GM21825 (cell line): Measurements from ENCODE around the gene PCDHGC3.
A peak's percentile ranks its signal among the peaks of the same experiment; 100 is the strongest.

Experiments used
- ATAC-seq: cut with Tn5 transposase; IDR thresholded peaks from one replicate; pipeline ENCODE4 v1.9.1; 2021; ENCODE audit warnings: mild to moderate bottlenecking, moderate library complexity; ENCODE audit not compliant: unreplicated experiment

PCDHGC3 gene

GRCh38 chr5:141506381-141507155 is 30.8 kb downstream of the PCDHGC3 start:
- ATAC-seq = no peak

GRCh38 chr5:141507387-141508091 is 31.8 kb downstream of the PCDHGC3 start:
- ATAC-seq = peak; percentile 37

GRCh38 chr5:141508440-141508797 is 32.7 kb downstream of the PCDHGC3 start:
- ATAC-seq = no peak

GRCh38 chr5:141508798-141509611 is 33.2 kb downstream of the PCDHGC3 start:
- ATAC-seq = no peak

GRCh38 chr5:141510160-141510559 is 34.4 kb downstream of the PCDHGC3 start:
- no peak for ATAC-seq

- peak; percentile 38 for ATAC-seq
Observed at GRCh38 chr5:141510850-141511601, 35.3 kb downstream of the PCDHGC3 start.

GRCh38 chr5:141511771-141512325 is 36.1 kb downstream of the PCDHGC3 start:
- ATAC-seq = no peak

GRCh38 chr5:141512390-141512910 is 36.7 kb downstream of the PCDHGC3 start:
- ATAC-seq = no peak

GRCh38 chr5:141512911-141513626 is 37.3 kb downstream of the PCDHGC3 start:
- ATAC-seq = no peak

- ATAC-seq = peak; percentile 32
Observed at GRCh38 chr5:141513627-141514329, 38.0 kb downstream of the PCDHGC3 start.

- ATAC-seq = no peak
Observed at GRCh38 chr5:141514330-141515133, 38.8 kb downstream of the PCDHGC3 start.

- ATAC-seq = no peak
Observed at GRCh38 chr5:141515141-141515540, 39.4 kb downstream of the PCDHGC3 start.

GRCh38 chr5:141515946-141516671 is 40.3 kb downstream of the PCDHGC3 start:
- ATAC-seq = no peak

GRCh38 chr5:141516672-141517025 is 40.9 kb downstream of the PCDHGC3 start:
- no peak for ATAC-seq

- no peak for ATAC-seq
Observed at GRCh38 chr5:141517312-141517711, 41.5 kb downstream of the PCDHGC3 start.

GRCh38 chr5:141517880-141518617 is 42.3 kb downstream of the PCDHGC3 start:
- no peak for ATAC-seq

- ATAC-seq = no peak
Observed at GRCh38 chr5:141518618-141519015, 42.9 kb downstream of the PCDHGC3 start.
